ENCODE measurements around the gene HECW1. TPM values are rescaled to one million over a fixed set of nuclear protein-coding genes. Genes with fewer than 3 reads are reported as not detected.
"Not testable (repeated sequence)": the region's sequence is repeated elsewhere in the genome, so short reads cannot be mapped to it uniquely, and the experiment has no call there.

The HECW1 gene
- total RNA-seq, 1 donor from 2014 or later: not detected

DNA sequence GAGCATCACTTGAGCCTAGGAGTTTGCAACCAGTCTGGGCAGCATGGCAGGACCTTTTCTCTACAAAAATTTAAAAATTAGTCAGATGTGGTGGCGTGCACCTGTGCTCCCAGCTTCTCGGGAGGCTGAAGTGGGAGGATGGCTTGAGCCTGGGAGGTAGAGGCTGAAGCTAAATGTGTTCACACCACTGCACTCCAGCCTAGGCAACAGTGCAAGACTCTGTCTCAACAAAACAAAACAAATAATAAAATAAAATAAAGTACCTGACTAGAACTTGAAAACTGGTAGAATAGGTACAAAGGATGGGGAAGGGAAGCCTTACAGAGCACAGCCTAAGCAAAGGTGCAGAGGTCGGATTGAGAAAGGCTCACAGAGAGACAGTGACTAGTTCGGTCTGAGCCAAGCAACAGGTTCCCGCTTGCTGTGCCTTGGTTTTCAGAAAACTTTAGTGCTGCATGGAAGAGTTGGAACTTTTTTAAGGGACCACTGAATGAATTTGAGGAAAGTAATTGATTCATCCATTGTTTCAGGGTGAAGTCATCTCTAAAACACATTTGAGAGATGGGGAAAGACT is 370.3 kb downstream of the HECW1 start:
- DNase-seq (ENCODE audit: low read depth): no peak
- no peak for TF ChIP-seq CTCF (conservative IDR thresholded peaks at IDR 0.05; ENCODE audit: low read depth, low read length)
- H3K4me3 ChIP-seq (ENCODE audit: low read depth, low read length): no peak overlapping the region

DNA sequence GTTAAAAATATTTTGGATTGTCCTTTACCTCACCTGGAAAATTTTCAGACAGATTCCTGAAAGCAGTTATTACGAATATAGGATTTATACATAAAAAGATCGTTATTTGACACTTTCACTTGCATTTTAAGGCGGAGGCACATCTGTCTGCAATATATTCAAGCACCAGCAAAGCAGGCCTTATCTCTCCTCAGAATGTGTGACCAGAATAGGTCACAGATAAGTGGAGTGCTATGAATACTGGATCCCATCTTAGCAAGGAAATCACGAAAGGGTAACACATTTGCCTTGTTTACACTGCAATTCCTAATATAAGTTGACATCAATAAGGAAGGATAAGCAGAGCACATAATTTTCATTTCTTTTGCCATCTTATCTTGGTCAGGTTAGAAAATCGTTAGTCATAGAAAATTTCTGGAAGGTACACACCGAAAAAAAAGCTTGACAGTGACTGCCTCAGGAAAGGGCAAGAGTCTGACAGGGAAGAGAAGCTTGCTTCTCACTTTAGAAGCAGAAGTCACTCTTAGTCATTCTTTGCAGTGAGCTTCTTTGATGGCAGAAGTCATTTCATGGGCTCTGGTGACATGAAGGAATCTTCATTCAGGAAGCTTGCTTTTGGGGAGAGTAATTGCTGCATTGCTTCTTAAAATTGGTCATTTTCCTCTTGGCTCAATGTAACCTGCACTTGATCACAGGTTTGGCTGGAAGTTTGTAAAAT is 372.4 kb downstream of the HECW1 start:
- no peak for TF ChIP-seq CTCF (conservative IDR thresholded peaks at IDR 0.05; ENCODE audit: low read depth, low read length)
- H3K4me3 ChIP-seq (ENCODE audit: low read depth, low read length): no peak overlapping the region
- DNase-seq (ENCODE audit: low read depth): no peak

GRCh38 chr7:43485580-43485979 is 373.1 kb downstream of the HECW1 start:
- no peak for TF ChIP-seq CTCF (conservative IDR thresholded peaks at IDR 0.05; ENCODE audit: low read depth, low read length)
- H3K4me3 ChIP-seq (ENCODE audit: low read depth, low read length): no peak overlapping the region
- DNase-seq (ENCODE audit: low read depth): no peak

GRCh38 chr7:43486008-43486407 is 373.6 kb downstream of the HECW1 start:
- H3K4me3 ChIP-seq (ENCODE audit: low read depth, low read length); DNase-seq (ENCODE audit: low read depth): not testable (repeated sequence)

- no peak for DNase-seq (ENCODE audit: low read depth)
- TF ChIP-seq CTCF (conservative IDR thresholded peaks at IDR 0.05; ENCODE audit: low read depth, low read length): no peak
- no peak overlapping the region for H3K4me3 ChIP-seq (ENCODE audit: low read depth, low read length)
Measured at GRCh38 chr7:43486634-43487033, 374.2 kb downstream of the HECW1 start.

DNA sequence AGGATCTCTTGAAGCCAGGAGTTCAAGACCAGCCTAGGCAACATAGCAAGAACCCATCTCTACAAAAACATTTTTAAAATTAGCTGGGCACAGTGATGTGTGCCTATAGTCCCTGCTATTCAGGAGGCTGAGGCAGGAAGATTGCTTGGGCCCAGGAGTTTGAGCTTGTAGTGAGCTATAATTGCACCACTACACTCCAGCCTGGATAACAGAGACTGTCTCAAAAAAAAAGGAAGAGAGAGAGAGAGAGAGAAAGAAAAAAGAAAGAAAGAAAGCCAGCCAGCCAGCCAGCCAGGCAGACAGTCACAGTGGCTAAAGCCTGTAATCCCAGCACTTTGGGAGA is 375.3 kb downstream of the HECW1 start:
- DNase-seq (ENCODE audit: low read depth): no peak
- no peak for TF ChIP-seq CTCF (conservative IDR thresholded peaks at IDR 0.05; ENCODE audit: low read depth, low read length)
- no peak overlapping the region for H3K4me3 ChIP-seq (ENCODE audit: low read depth, low read length)

- no peak for DNase-seq (ENCODE audit: low read depth)
- no peak overlapping the region for H3K4me3 ChIP-seq (ENCODE audit: low read depth, low read length)
- no peak for TF ChIP-seq CTCF (conservative IDR thresholded peaks at IDR 0.05; ENCODE audit: low read depth, low read length)
Measured at GRCh38 chr7:43489257-43489656, 376.8 kb downstream of the HECW1 start.

Measured in epithelial cell of proximal tubule (primary cell).